ENCODE data around the gene TWSG1. TPM values are rescaled to one million over a fixed set of nuclear protein-coding genes. Genes with fewer than 3 reads are reported as not detected.

TWSG1 gene
- total RNA-seq, 1 donor = 101 TPM

- H3K27ac ChIP-seq (ENCODE audit: low read depth, low read length) = no peak overlapping the region
- no peak for TF ChIP-seq CTCF (IDR thresholded peaks at IDR 0.05; ENCODE audit: extremely low read depth, low read depth, low read length)
- H3K9me3 ChIP-seq (ENCODE audit: low read depth, low read length) = no peaks in the 10 kb centered on the region
- no peaks in the 10 kb centered on the region for H3K4me1 ChIP-seq (ENCODE audit: insufficient read depth, low read length)
- no peaks in the 10 kb centered on the region for H3K27me3 ChIP-seq (ENCODE audit: insufficient read depth, low read length)
- no peaks in the 10 kb centered on the region for H3K36me3 ChIP-seq (ENCODE audit: insufficient read depth, low read length)
- DNase-seq (ENCODE audit: insufficient read length, low spot score, missing footprints) = no peak
- no peak overlapping the region for H3K4me2 ChIP-seq (ENCODE audit: insufficient read depth, low read length)
- no peaks in the 10 kb centered on the region for H3K79me2 ChIP-seq (ENCODE audit: insufficient read depth, low read length)
- no peak overlapping the region for H2AFZ ChIP-seq (ENCODE audit: low read length)
- H3K4me3 ChIP-seq (ENCODE audit: insufficient read depth, low read length) = no peak overlapping the region
- H4K20me1 ChIP-seq (ENCODE audit: insufficient read depth, low read length) = no peaks in the 10 kb centered on the region
Observed at GRCh38 chr18:9321736-9322135, 12.8 kb upstream of the TWSG1 start.

- H3K4me2 ChIP-seq (ENCODE audit: insufficient read depth, low read length) = no peak overlapping the region
- no peak overlapping the region for H3K4me3 ChIP-seq (ENCODE audit: insufficient read depth, low read length)
- H3K79me2 ChIP-seq (ENCODE audit: insufficient read depth, low read length) = no peaks in the 10 kb centered on the region
- no peak overlapping the region for H3K27ac ChIP-seq (ENCODE audit: low read depth, low read length)
- H4K20me1 ChIP-seq (ENCODE audit: insufficient read depth, low read length) = no peaks in the 10 kb centered on the region
- H3K9me3 ChIP-seq (ENCODE audit: low read depth, low read length) = no peaks in the 10 kb centered on the region
- no peak for DNase-seq (ENCODE audit: insufficient read length, low spot score, missing footprints)
- H3K36me3 ChIP-seq (ENCODE audit: insufficient read depth, low read length) = no peaks in the 10 kb centered on the region
- no peak for TF ChIP-seq CTCF (IDR thresholded peaks at IDR 0.05; ENCODE audit: extremely low read depth, low read depth, low read length)
- no peaks in the 10 kb centered on the region for H3K27me3 ChIP-seq (ENCODE audit: insufficient read depth, low read length)
- no peak overlapping the region for H2AFZ ChIP-seq (ENCODE audit: low read length)
- H3K4me1 ChIP-seq (ENCODE audit: insufficient read depth, low read length) = no peaks in the 10 kb centered on the region
Observed at GRCh38 chr18:9322744-9323143, 11.8 kb upstream of the TWSG1 start.

GRCh38 chr18:9323750-9324445, 10.7 kb upstream of the TWSG1 start:
- no peak overlapping the region for H3K27ac ChIP-seq (ENCODE audit: low read depth, low read length)
- H3K4me3 ChIP-seq (ENCODE audit: insufficient read depth, low read length) = no peak overlapping the region
- no peak for DNase-seq (ENCODE audit: insufficient read length, low spot score, missing footprints)
- H3K36me3 ChIP-seq (ENCODE audit: insufficient read depth, low read length) = no peaks in the 10 kb centered on the region
- H3K9me3 ChIP-seq (ENCODE audit: low read depth, low read length) = peaks cover 2% of the 10 kb centered on the region
- H2AFZ ChIP-seq (ENCODE audit: low read length) = no peak overlapping the region
- no peaks in the 10 kb centered on the region for H4K20me1 ChIP-seq (ENCODE audit: insufficient read depth, low read length)
- TF ChIP-seq CTCF (IDR thresholded peaks at IDR 0.05; ENCODE audit: extremely low read depth, low read depth, low read length) = no peak
- H3K4me1 ChIP-seq (ENCODE audit: insufficient read depth, low read length) = peaks cover under 1% of the 10 kb centered on the region
- H3K4me2 ChIP-seq (ENCODE audit: insufficient read depth, low read length) = no peak overlapping the region
- H3K27me3 ChIP-seq (ENCODE audit: insufficient read depth, low read length) = no peaks in the 10 kb centered on the region
- H3K79me2 ChIP-seq (ENCODE audit: insufficient read depth, low read length) = no peaks in the 10 kb centered on the region

GRCh38 chr18:9325716-9326115, 8.9 kb upstream of the TWSG1 start:
- H4K20me1 ChIP-seq (ENCODE audit: insufficient read depth, low read length) = no peaks in the 10 kb centered on the region
- no peaks in the 10 kb centered on the region for H3K36me3 ChIP-seq (ENCODE audit: insufficient read depth, low read length)
- H3K9me3 ChIP-seq (ENCODE audit: low read depth, low read length) = peaks cover 2% of the 10 kb centered on the region
- H3K4me1 ChIP-seq (ENCODE audit: insufficient read depth, low read length) = peaks cover 4% of the 10 kb centered on the region
- no peak overlapping the region for H3K4me2 ChIP-seq (ENCODE audit: insufficient read depth, low read length)
- no peak for DNase-seq (ENCODE audit: insufficient read length, low spot score, missing footprints)
- no peak overlapping the region for H2AFZ ChIP-seq (ENCODE audit: low read length)
- H3K4me3 ChIP-seq (ENCODE audit: insufficient read depth, low read length) = no peak overlapping the region
- no peak for TF ChIP-seq CTCF (IDR thresholded peaks at IDR 0.05; ENCODE audit: extremely low read depth, low read depth, low read length)
- no peaks in the 10 kb centered on the region for H3K79me2 ChIP-seq (ENCODE audit: insufficient read depth, low read length)
- H3K27ac ChIP-seq (ENCODE audit: low read depth, low read length) = no peak overlapping the region
- H3K27me3 ChIP-seq (ENCODE audit: insufficient read depth, low read length) = no peaks in the 10 kb centered on the region
